Chondrocyte (in vitro differentiated cells): ENCODE measurements around the gene DNAJC1. TPM values are rescaled to one million over a fixed set of nuclear protein-coding genes. Genes with fewer than 3 reads are reported as not detected.

Experiments
- DNase-seq: peaks from one replicate; pipeline ENCODE4 v3.0.0; 2021; ENCODE audit warnings: mixed read lengths, low spot score
- H3K27ac Mint-ChIP-seq: one replicate; pipeline ENCODE4 v1.8.0; 2021; ENCODE audit warnings: mild to moderate bottlenecking, moderate library complexity, mixed read lengths; ENCODE audit not compliant: unreplicated experiment
- H3K27me3 Mint-ChIP-seq: 2 replicates; pipeline ENCODE4 v1.8.0; 2021; ENCODE audit warnings: low read depth, mixed read lengths
- H3K36me3 Mint-ChIP-seq: 2 replicates; pipeline ENCODE4 v1.8.0; 2021; ENCODE audit warnings: low read depth, mixed read lengths
- H3K4me1 Mint-ChIP-seq: 2 replicates; pipeline ENCODE4 v1.8.0; 2021; ENCODE audit warnings: low read depth, mild to moderate bottlenecking, mixed read lengths
- H3K4me3 Mint-ChIP-seq: one replicate; pipeline ENCODE4 v1.8.0; 2021; ENCODE audit warnings: mild to moderate bottlenecking, moderate library complexity, mixed read lengths; ENCODE audit not compliant: unreplicated experiment
- H3K9me3 Mint-ChIP-seq: 2 replicates; pipeline ENCODE4 v1.8.0; 2021; ENCODE audit warnings: low read depth, mixed read lengths
- total RNA-seq: library from RNA; stranded (reverse); gene quantifications from 3 replicates; pipeline ENCODE4 v1.2.1, GENCODE V29; 2021
- TF ChIP-seq, protein P1 (sequence below): fragments of 200-600 bp; sonication (generic); IDR thresholded peaks from 2 replicates; pipeline ENCODE4 v1.5.0; 2021; ENCODE audit warnings: antibody characterized with exemption, mild to moderate bottlenecking, moderate library complexity

DNAJC1 gene
- total RNA-seq, 1 donor from 2014 or later = 45.1 TPM

DNA sequence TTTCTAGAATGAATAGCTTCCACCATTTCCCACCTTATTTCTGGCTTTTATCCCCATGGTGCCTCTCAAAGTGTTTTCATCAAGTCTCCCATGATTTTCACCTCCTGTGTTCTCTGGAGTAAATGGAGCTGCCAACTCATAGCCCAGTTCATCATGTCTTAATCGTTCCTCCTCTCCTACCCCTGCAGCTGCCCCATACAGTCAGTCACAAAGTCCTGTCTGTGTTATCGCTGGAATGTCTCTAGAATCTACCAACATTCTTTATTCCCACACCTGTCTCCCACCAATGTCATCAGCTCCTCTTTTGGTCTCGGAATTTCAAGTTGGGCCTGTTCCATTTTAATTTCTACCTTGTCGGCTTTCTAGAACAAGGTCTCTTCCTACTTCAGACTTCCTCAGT is 290.6 kb downstream of the DNAJC1 start:
- Mint-ChIP-seq H3K27ac (no peak overlapping the region), H3K9me3 (no peaks in the 10 kb centered on the region), H3K4me1 (peaks cover 14% of the 10 kb centered on the region), H3K36me3 (peaks cover 22% of the 10 kb centered on the region), H3K27me3 (no peaks in the 10 kb centered on the region), H3K4me3 (no peak overlapping the region)
- TF ChIP-seq, protein P1, sequence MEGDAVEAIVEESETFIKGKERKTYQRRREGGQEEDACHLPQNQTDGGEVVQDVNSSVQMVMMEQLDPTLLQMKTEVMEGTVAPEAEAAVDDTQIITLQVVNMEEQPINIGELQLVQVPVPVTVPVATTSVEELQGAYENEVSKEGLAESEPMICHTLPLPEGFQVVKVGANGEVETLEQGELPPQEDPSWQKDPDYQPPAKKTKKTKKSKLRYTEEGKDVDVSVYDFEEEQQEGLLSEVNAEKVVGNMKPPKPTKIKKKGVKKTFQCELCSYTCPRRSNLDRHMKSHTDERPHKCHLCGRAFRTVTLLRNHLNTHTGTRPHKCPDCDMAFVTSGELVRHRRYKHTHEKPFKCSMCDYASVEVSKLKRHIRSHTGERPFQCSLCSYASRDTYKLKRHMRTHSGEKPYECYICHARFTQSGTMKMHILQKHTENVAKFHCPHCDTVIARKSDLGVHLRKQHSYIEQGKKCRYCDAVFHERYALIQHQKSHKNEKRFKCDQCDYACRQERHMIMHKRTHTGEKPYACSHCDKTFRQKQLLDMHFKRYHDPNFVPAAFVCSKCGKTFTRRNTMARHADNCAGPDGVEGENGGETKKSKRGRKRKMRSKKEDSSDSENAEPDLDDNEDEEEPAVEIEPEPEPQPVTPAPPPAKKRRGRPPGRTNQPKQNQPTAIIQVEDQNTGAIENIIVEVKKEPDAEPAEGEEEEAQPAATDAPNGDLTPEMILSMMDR = no peak
- DNase-seq = no peak

DNA sequence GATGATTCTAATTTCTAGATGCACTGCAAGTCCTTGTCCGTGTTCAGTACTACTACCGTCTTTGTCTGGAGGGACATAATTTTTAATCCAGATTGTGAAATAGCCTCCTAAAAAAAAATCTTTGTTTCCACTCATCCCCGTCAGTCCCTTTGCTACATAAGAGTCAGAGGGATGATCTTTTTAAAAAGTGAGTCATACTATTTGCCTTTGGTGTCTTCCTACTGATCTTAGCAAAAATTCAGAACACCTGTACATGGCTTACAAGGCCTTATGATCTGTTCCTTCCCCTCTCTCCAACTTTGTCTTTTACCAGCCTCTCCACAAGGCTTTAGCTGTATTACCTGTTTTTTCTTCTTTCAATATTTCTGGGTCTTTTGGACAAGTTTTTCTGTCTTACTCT is 296.0 kb downstream of the DNAJC1 start:
- DNase-seq = no peak
- Mint-ChIP-seq H3K9me3 (no peaks in the 10 kb centered on the region), H3K4me3 (no peak overlapping the region), H3K27ac (no peak overlapping the region), H3K36me3 (peaks cover 8% of the 10 kb centered on the region), H3K4me1 (peaks cover 2% of the 10 kb centered on the region), H3K27me3 (no peaks in the 10 kb centered on the region)
- TF ChIP-seq, protein P1 = no peak

Other genes with a start within 250 kb of the DNAJC1 start
- gene EBLN1, start 214.3 kb upstream of the DNAJC1 start, total RNA-seq = not detected in 3 replicates